Omental fat pad (tissue), 4 donors: Measurements from ENCODE around the gene TBL2. TPM values are rescaled to one million over a fixed set of nuclear protein-coding genes. Genes with fewer than 3 reads are reported as not detected.

Source experiments
- ATAC-seq: fragments of 150-250 bp; one replicate; pipeline ENCODE4 v1.9.1; 2016; ENCODE audit warnings: mild to moderate bottlenecking, moderate library complexity; ENCODE audit not compliant: low FRiP score
- DNase-seq: peaks from one replicate; pipeline ENCODE4 v3.0.0-alpha.2; 2019; ENCODE audit warnings: low spot score
- total RNA-seq, 4 donors: library from RNA; depleted of rRNA; stranded (reverse); fragments of >200 nt; gene quantifications; one replicate each; pipeline ENCODE4 v1.1.0, GENCODE V29; 2016
- TF ChIP-seq, protein P1 (sequence below), 3 donors: fragments of 450-650 bp; IDR thresholded peaks; one replicate each; pipeline ENCODE4 v1.5.1; 2016 to 2017; ENCODE audit warnings: antibody characterized with exemption in 3 of 3, mild to moderate bottlenecking in 3 of 3, moderate library complexity in 2 of 3

The TBL2 gene, protein sequence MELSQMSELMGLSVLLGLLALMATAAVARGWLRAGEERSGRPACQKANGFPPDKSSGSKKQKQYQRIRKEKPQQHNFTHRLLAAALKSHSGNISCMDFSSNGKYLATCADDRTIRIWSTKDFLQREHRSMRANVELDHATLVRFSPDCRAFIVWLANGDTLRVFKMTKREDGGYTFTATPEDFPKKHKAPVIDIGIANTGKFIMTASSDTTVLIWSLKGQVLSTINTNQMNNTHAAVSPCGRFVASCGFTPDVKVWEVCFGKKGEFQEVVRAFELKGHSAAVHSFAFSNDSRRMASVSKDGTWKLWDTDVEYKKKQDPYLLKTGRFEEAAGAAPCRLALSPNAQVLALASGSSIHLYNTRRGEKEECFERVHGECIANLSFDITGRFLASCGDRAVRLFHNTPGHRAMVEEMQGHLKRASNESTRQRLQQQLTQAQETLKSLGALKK
- 10 to 100 TPM; 29.5 to 51.6 (median 40.1) TPM for total RNA-seq

DNA sequence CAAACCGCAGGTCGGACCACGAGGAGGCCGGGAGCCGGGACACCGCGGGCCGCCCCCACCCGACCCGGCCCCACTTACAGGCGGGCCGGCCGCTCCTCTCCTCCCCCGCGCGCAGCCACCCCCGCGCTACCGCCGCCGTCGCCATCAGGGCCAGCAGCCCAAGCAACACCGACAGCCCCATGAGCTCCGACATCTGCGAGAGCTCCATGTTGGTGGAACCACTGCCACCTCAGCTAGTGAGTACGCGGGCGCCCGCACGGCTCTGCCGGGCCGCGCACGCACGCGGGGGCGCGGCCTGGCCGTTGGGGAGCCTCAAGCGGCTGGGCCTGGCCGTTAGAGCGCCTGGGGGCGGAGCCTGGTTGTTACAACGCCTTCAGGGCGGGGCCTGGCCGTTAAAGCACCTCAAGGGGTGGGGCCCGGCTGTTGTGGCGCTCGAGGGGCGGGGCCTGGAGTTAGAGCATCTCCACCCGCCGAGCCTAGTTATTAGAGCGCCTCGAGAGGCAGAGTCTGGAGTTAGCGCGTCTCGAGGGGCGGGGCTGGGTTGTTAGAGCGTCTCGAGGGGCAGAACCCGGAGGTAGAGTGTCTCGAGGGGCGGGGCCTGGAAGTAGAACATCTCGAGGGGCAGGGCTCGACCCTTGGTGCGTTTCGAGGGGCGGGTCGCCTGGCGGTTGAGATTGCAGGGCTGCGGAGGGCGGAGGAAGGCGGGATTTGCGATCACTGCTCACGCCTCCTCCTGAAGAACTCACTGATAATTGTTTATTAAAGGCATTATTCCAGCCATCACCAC is at the start of gene TBL2:
Gene TBL2, minus strand, starts transcription at position 238 of the 787 bp plus-strand sequence. Its CDS starts 30 bp downstream, at position 208.
- TF ChIP-seq, protein P1, sequence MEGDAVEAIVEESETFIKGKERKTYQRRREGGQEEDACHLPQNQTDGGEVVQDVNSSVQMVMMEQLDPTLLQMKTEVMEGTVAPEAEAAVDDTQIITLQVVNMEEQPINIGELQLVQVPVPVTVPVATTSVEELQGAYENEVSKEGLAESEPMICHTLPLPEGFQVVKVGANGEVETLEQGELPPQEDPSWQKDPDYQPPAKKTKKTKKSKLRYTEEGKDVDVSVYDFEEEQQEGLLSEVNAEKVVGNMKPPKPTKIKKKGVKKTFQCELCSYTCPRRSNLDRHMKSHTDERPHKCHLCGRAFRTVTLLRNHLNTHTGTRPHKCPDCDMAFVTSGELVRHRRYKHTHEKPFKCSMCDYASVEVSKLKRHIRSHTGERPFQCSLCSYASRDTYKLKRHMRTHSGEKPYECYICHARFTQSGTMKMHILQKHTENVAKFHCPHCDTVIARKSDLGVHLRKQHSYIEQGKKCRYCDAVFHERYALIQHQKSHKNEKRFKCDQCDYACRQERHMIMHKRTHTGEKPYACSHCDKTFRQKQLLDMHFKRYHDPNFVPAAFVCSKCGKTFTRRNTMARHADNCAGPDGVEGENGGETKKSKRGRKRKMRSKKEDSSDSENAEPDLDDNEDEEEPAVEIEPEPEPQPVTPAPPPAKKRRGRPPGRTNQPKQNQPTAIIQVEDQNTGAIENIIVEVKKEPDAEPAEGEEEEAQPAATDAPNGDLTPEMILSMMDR (IDR thresholded peaks at IDR 0.05) = no peak
- peak; percentile 97 for DNase-seq
- ATAC-seq = peak; percentile 95

DNA sequence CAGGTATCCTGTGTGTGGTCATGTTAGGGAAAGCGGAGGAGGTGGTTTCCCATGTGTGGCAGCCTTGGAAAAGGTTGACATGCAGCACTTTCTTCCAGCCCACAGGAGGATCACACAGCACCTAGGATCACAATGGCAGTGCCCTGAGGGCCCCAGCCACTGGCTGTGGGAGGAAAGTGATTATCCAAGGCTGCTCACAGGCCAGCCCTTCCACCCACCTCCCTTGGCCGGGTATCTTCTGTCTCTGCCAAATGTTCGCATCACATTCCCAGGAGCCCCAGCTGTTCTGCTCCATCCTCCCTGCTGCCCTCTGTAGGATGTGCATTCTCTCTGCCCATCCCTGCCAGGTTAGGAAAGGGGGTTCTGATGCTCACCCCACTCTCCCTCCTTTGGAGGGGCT is 48.4 kb upstream of the TBL2 start:
- no peak for ATAC-seq
- no peak for DNase-seq
- TF ChIP-seq, protein P1 (IDR thresholded peaks at IDR 0.05) = no peak

DNA sequence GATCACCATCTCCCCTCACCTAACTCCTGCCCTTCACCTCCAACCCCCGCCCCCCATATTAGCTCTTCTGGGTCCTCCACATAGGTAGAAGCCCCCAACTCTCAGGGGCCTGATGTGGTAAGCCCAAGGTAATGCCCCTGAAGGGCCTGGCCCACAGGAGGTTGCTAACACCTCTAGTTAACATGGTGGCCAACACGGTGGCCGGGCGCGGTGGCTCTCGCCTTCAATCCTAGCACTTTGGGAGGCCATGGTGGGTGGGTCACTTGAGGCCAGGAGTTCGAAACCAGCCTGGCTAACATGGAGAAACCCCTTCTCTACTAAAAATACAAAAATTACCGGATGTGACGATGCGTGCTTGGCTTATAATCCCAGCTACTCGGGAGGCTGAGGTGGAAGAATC is 46.9 kb upstream of the TBL2 start:
- TF ChIP-seq, protein P1 (IDR thresholded peaks at IDR 0.05) = no peak
- ATAC-seq (no peak), DNase-seq (no peak)

DNA sequence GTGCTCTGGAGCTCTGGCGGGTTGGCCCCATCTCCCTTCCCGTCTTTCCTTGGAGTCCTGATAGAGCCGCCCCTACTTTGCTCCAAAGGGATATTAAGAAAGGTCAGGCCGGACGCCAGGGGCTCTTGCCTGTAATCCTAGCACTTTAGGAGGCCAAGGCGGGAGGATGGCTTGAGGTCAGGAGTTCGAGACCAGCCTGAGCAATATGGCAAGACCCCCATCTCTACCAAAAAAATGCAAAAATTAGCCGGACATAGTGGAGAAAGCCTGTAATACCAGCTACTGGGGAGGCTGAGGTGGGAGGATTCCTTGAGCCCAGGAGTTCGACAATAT is 46.3 kb upstream of the TBL2 start:
- no peak for ATAC-seq
- no peak for DNase-seq
- TF ChIP-seq, protein P1 (IDR thresholded peaks at IDR 0.05) = no peak

DNA sequence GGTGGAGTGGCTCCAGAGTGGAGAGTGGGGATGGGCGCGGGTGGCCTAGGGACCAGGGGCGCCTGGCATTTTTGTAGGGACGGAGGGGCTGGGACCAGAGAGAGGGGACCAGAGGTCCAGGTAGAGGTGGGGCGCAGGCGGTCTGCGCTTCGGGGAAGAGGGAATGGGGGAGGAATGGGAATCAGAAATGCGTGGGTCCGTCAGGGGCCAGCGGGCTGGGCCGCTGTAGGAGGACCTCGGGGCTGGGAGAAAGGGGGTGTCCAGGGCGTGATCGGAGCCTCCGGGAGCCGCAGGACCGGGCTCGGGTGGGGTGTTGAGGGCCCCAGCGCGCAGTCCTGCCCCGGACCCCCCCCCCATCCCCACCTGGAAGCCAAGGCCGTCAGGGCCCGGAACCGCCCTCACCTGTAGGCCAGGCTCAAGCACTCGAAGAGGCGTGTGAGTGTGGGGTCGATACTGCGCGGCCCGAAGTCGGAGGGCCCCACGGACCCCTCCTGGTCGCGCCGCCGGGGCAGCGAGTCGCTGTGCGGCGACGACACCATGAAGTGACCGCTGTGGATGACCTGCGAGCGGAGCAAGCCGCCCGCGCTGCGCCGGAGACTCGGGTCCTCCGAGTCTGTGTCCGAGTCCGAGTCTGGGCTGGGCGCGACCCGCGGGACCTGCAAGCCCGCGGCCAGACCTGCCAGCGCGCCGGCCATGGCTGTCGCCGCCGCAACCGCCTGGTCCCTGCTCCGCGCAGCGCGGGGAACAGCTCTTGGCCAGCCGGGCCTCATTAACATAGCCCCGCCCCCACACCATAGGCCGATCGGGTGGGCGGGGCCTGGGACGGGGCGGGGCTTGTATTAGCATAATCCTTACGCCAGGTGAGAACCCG is 45.7 kb upstream of the TBL2 start, which contains the start of gene MLXIPL:
Gene MLXIPL, minus strand, starts transcription at position 725 of the 871 bp plus-strand sequence. Its CDS starts 30 bp downstream, at position 695.
- TF ChIP-seq, protein P1 (IDR thresholded peaks at IDR 0.05) = no peak
- peak; percentile 78 for ATAC-seq
- peak; percentile 77 for DNase-seq

DNA sequence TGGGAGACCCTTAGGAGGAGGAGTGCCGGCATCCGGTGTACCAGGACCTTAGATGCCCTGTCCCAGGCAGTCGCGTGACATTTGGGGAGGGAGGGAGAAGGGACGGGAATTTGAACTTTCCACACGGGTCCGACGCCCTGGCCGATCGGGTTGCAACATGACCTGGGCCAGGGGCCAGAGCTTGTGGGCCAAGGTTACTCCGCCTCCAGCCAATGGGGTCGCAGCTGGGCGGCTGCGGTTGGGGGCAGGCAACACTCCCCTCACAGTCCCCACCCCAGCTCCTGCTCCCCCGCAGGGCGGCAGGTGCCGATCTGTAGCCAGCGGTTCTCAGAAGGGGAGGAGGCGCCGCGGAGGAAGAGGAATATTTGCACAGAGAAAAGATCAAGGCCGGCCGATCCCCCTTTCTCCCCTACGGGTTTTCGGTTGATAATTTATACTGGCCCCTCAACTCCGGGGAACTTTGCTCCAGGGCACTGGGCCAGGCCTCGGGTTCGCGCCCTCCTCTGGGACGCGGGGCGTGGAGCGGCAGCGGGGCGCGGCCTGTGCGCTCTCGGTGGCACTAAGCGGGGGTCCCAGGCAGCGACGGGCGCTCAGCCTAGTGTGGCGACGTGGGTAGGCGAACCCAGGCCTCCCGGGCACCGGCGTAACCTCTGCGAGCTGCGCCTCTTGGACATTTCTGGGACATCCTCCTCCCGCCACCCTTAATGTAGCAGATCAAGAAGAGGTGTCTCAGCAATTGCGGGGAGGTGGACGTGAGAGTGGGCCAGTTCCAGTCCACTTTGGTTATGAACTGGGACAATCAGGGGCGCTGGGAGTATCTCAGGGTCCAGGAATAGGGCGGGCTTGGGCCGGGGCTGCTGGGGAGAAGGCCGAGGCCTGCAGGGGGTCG is 44.8 kb upstream of the TBL2 start:
- DNase-seq (no peak), ATAC-seq (peak; percentile 69)
- TF ChIP-seq, protein P1 (IDR thresholded peaks at IDR 0.05) = no peak
